Tibial nerve (tissue), 4 donors: Measurements from ENCODE around the gene VARS2. TPM values are rescaled to one million over a fixed set of nuclear protein-coding genes. Genes with fewer than 3 reads are reported as not detected.
A peak's percentile ranks its signal among the peaks of the same experiment; 100 is the strongest.

Experiments used
- DNase-seq, 2 donors: peaks; one replicate each; pipeline ENCODE4 v3.0.0-alpha.2; 2019; ENCODE audit warnings: low spot score in 2 of 2
- H3K27ac ChIP-seq, 4 donors: fragments of 200-600 bp; sonication (generic) in 3 of 4; one replicate each; pipeline ENCODE4 v1.5.1; 2017 to 2019; ENCODE audit warnings: mild to moderate bottlenecking in 1 of 4
- H3K27me3 ChIP-seq, 2 donors: fragments of 200-600 bp; sonication (generic) in 1 of 2; one replicate each; pipeline versions ENCODE4 v1.5.1 to v1.6.0; 2017 to 2019
- H3K36me3 ChIP-seq, 3 donors: fragments of 200-600 bp; sonication (generic); one replicate each; pipeline ENCODE4 v1.5.1; 2018 to 2019
- H3K4me1 ChIP-seq, 4 donors: fragments of 200-600 bp; sonication (generic) in 3 of 4; one replicate each; pipeline ENCODE4 v1.5.1; 2017 to 2019
- H3K4me3 ChIP-seq, 4 donors: fragments of 200-600 bp; sonication (generic) in 3 of 4; one replicate each; pipeline ENCODE4 v1.5.1; 2017 to 2019; ENCODE audit warnings: mild to moderate bottlenecking in 1 of 4, moderate library complexity in 1 of 4
- H3K9me3 ChIP-seq, 4 donors: fragments of 200-600 bp; sonication (generic) in 3 of 4; one replicate each; pipeline ENCODE4 v1.5.1; 2017 to 2019
- EP300 ChIP-seq, 2 donors: sonication (generic); formaldehyde crosslinking; IDR thresholded peaks; one replicate each; pipeline ENCODE4 v1.6.1; 2017; ENCODE audit warnings: antibody characterized with exemption in 2 of 2, mild to moderate bottlenecking in 1 of 2
- POLR2A ChIP-seq, 2 donors: fragments of 450-650 bp; IDR thresholded peaks; one replicate each; pipeline ENCODE4 v1.6.1; 2017; ENCODE audit warnings: antibody characterized with exemption in 2 of 2, mild to moderate bottlenecking in 2 of 2, moderate library complexity in 2 of 2
- WGBS, 2 donors: methylation state at CpG; one replicate each; pipeline ENCODE4 v1.1.5; 2018; 5-methylcytosine and 5-hydroxymethylcytosine counted together
- total RNA-seq, 4 donors: library from RNA; depleted of rRNA; stranded (reverse); fragments of >200 nt; gene quantifications; one replicate each; pipeline ENCODE4 v1.1.0, GENCODE V29; 2016
- TF ChIP-seq, protein P1 (sequence below), 5 experiments: fragments of 200-600 bp in 3 of 5; fragments of 450-650 bp in 2 of 5; sonication (generic) in 3 of 5; IDR thresholded peaks; one replicate each; pipeline ENCODE4 v1.5.1; 2016 to 2019; ENCODE audit warnings: antibody characterized with exemption in 5 of 5, mild to moderate bottlenecking in 3 of 5, moderate library complexity in 2 of 5

VARS2 gene
- total RNA-seq, 4 donors from 2014 or later, result 22.6 to 26.2 (median 24.7) TPM

DNA sequence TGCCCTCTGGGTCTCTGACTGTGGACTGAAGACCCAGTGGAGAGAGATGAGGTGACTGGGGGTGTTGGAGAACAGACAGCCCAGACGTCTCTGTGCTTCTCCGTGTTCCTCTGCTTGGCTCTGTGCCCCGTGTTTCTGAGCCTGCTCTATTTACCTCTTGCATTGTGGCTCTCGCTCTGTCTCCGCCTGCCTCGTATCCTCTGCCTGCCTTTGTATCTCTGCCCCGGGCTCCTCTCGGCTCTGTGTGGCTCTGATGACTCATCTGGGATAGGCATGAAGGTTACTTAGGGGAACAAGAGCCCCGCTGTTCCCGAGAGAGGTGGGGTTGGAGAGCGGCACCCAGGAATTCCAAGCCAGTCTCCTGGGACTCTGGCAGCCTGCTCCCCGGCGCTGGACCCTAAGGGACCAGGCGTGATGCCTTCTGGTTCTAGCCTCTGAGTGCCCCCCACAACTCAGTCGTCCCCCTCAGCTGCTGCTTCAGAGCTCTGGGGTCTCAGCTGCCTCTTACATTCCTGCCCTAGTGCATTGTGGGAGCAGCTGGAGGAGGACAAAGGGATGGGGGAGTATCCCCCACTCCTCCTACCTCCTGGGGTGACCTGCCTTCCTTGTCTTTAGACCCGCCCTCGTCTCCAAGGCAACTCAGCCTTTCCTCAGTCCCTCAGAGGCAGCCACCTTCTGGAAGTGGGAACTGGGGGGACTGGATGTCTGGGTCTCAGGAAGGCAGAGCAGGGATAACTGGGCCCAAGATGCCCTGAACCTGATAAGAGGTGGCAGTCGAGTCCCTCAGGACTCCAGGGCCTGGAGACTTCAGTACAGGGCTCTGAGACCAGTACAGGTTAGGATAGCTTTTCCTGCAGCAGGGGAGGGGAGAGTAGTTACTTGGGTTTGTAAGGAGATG, 27.8 kb upstream of the VARS2 start:
- DNase-seq, result no peak
- Histone ChIP-seq H3K9me3 (no peaks in the 10 kb centered on the region), H3K36me3 (peaks cover 0 to 19% (median 3%) of the 10 kb centered on the region in 3 donors), H3K27me3 (no peaks in the 10 kb centered on the region), H3K4me1 (peaks cover 0 to 79% (median 55%) of the 10 kb centered on the region in 4 donors), H3K27ac (peak overlapping the region; percentile 87 to 98 (median 94)), H3K4me3 (peak overlapping the region; percentile 11 to 83 (median 72))
- 18 to 34% methylated on average over 12 to 14 of the region's 18 CpGs for WGBS, 2 donors
- TF ChIP-seq, protein P1, sequence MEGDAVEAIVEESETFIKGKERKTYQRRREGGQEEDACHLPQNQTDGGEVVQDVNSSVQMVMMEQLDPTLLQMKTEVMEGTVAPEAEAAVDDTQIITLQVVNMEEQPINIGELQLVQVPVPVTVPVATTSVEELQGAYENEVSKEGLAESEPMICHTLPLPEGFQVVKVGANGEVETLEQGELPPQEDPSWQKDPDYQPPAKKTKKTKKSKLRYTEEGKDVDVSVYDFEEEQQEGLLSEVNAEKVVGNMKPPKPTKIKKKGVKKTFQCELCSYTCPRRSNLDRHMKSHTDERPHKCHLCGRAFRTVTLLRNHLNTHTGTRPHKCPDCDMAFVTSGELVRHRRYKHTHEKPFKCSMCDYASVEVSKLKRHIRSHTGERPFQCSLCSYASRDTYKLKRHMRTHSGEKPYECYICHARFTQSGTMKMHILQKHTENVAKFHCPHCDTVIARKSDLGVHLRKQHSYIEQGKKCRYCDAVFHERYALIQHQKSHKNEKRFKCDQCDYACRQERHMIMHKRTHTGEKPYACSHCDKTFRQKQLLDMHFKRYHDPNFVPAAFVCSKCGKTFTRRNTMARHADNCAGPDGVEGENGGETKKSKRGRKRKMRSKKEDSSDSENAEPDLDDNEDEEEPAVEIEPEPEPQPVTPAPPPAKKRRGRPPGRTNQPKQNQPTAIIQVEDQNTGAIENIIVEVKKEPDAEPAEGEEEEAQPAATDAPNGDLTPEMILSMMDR (IDR thresholded peaks at IDR 0.05), result no peak
- TF ChIP-seq EP300 (IDR thresholded peaks at IDR 0.05) (no peak), POLR2A (IDR thresholded peaks at IDR 0.05) (no peak)

DNA sequence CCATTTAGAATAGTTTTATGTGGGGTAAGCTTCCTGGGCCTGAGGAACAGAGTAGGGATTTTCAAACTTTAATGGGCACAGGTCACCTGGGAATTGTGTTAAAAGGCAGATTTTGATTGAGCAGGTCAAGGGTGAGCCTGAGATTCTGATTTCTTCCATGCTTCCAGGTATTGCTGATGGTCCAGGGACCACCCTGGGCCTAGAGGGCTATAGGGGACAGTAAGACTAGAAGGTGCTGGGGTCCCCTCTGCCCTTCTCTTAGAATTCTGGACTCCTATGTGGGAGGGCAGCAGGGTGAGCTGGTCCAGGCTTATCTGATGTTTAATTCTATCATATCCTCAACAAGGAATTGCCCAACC, 27.2 kb upstream of the VARS2 start:
- peak overlapping the region in 3 of 4 donors; percentile 91 to 98 (median 96) for H3K27ac ChIP-seq
- H3K4me1 ChIP-seq, result peaks cover 0 to 79% (median 55%) of the 10 kb centered on the region in 4 donors
- no peak overlapping the region for H3K4me3 ChIP-seq
- H3K9me3 ChIP-seq, result no peaks in the 10 kb centered on the region
- H3K27me3 ChIP-seq, result no peaks in the 10 kb centered on the region
- no peak for DNase-seq
- peaks cover 0 to 23% (median 3%) of the 10 kb centered on the region in 3 donors for H3K36me3 ChIP-seq
- TF ChIP-seq, protein P1 (IDR thresholded peaks at IDR 0.05), result no peak
- TF ChIP-seq POLR2A (IDR thresholded peaks at IDR 0.05) (no peak), EP300 (IDR thresholded peaks at IDR 0.05) (no peak)

DNA sequence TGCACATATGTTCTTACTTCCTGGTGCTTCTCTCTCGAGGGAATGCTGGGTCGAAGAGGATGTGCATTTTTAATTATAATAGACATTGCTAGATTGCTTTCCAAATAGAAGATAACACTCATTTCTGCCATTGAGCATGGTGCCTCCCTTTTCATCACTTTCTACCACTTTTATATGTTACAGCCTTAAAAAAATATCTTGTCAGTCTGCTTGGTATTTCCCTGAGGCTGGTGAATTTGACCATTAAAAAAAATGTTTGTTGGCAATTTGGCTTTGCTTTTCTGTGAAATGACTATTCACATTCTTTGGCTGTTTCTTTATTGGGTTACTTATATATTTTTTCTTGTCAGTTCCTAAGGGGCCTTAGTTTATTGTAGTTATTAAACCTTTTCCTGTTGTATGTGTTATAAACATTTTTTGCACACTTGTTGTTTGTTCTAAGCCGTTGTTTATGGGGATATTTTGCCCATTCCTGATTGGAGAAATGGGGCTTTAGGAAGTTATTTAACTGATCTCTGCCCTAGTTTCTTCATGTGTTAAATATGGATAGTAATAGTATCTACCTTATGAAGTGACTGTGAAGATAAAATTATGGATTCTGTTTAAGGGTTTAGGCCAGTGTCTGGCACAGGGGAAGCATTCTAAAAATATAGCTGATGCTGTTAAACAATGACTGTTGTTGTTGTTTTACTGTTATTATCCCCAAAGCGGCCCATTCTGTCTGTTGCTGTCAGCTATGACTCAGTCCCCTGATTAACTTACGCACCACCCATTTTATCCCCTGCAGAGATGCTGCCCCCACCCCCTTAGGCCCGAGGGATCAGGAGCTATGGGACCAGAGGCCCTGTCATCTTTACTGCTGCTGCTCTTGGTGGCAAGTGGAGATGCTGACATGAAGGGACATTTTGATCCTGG, 25.9 kb upstream of the VARS2 start:
- 43 to 48% methylated on average over 6 of the region's 6 CpGs for WGBS, 2 donors
- Histone ChIP-seq H3K9me3 (no peaks in the 10 kb centered on the region), H3K4me1 (peaks cover 0 to 66% (median 44%) of the 10 kb centered on the region in 4 donors), H3K4me3 (no peak overlapping the region), H3K27me3 (no peaks in the 10 kb centered on the region), H3K27ac (peak overlapping the region in 3 of 4 donors; percentile 47 to 98 (median 60)), H3K36me3 (peaks cover 0 to 36% (median 3%) of the 10 kb centered on the region in 3 donors)
- no peak for DNase-seq
- TF ChIP-seq POLR2A (IDR thresholded peaks at IDR 0.05), result no peak
- TF ChIP-seq EP300 (IDR thresholded peaks at IDR 0.05), result no peak
- TF ChIP-seq, protein P1 (IDR thresholded peaks at IDR 0.05), result no peak

DNA sequence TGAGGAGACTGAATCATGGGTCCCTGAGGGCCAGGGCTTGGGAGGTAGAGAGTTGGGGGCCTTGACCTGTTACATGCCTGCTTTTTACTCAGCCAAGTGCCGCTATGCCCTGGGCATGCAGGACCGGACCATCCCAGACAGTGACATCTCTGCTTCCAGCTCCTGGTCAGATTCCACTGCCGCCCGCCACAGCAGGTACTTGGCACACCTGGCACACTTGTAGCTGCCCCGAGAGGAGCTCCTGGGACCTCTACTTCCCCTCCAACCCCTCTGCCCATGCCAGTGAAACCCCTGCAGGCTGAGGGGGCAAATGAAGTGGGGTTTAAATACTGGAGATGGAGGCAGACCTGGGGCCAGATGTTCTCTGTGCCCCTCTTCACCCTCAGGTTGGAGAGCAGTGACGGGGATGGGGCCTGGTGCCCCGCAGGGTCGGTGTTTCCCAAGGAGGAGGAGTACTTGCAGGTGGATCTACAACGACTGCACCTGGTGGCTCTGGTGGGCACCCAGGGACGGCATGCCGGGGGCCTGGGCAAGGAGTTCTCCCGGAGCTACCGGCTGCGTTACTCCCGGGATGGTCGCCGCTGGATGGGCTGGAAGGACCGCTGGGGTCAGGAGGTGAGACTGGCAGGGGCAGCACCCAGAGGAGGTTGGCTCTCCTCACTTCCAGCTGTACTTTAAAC, 25.1 kb upstream of the VARS2 start:
- Histone ChIP-seq H3K9me3 (no peaks in the 10 kb centered on the region), H3K36me3 (peaks cover 0 to 44% (median 3%) of the 10 kb centered on the region in 3 donors), H3K4me3 (no peak overlapping the region), H3K27ac (peak overlapping the region in 3 of 4 donors; percentile 47 to 98 (median 60)), H3K4me1 (peaks cover 0 to 58% (median 38%) of the 10 kb centered on the region in 4 donors), H3K27me3 (no peaks in the 10 kb centered on the region)
- TF ChIP-seq, protein P1 (IDR thresholded peaks at IDR 0.05), result no peak
- no peak for TF ChIP-seq EP300 (IDR thresholded peaks at IDR 0.05)
- TF ChIP-seq POLR2A (IDR thresholded peaks at IDR 0.05), result no peak
- no peak for DNase-seq
- WGBS, 2 donors, result 90 to 94% methylated on average over 17 to 18 of the region's 18 CpGs
